Umbilical cord (tissue), 2 donors: ENCODE results near the gene EEFSEC. TPM values are rescaled to one million over a fixed set of nuclear protein-coding genes. Genes with fewer than 3 reads are reported as not detected.

ENCODE experiments used
- DNase-seq: peaks from one replicate; pipeline ENCODE4 v3.0.0-alpha.2; 2015; ENCODE audit warnings: low spot score
- total RNA-seq: library from RNA; depleted of rRNA; stranded (reverse); fragments of >200 nt; gene quantifications from one replicate; pipeline ENCODE4 v1.2.3, GENCODE V29; 2014; ENCODE audit warnings: low replicate concordance; ENCODE audit not compliant: insufficient read depth

The EEFSEC gene
- total RNA-seq, 1 donor from 2014 or later, result 9.6 TPM

- DNase-seq, result no peak
These were observed 194.0 kb downstream of the EEFSEC start for GRCh38 chr3:128347282-128347681.

- DNase-seq, result no peak
These were observed 194.8 kb downstream of the EEFSEC start for GRCh38 chr3:128348075-128348474.

GRCh38 chr3:128348805-128349531 lies 195.7 kb downstream of the EEFSEC start:
- peak; percentile 32 for DNase-seq

- DNase-seq, result no peak
These were observed 196.8 kb downstream of the EEFSEC start for GRCh38 chr3:128349963-128350599.

- no peak for DNase-seq
These were observed 198.3 kb downstream of the EEFSEC start for GRCh38 chr3:128351546-128351945.

- DNase-seq, result no peak
These were observed 199.0 kb downstream of the EEFSEC start for GRCh38 chr3:128352326-128352725.

- DNase-seq, result no peak
These were observed 200.2 kb downstream of the EEFSEC start for GRCh38 chr3:128353361-128353965.

- DNase-seq, result peak; percentile 23
These were observed 200.9 kb downstream of the EEFSEC start for GRCh38 chr3:128353991-128354687.

GRCh38 chr3:128354788-128355542 lies 201.7 kb downstream of the EEFSEC start:
- no peak for DNase-seq

- DNase-seq, result no peak
These were observed 202.2 kb downstream of the EEFSEC start for GRCh38 chr3:128355543-128355919.

- DNase-seq, result no peak
These were observed 203.5 kb downstream of the EEFSEC start for GRCh38 chr3:128356822-128357221.

- no peak for DNase-seq
These were observed 204.3 kb downstream of the EEFSEC start for GRCh38 chr3:128357538-128357937.

GRCh38 chr3:128358156-128358895 lies 205.0 kb downstream of the EEFSEC start:
- DNase-seq, result no peak

- DNase-seq, result no peak
These were observed 205.9 kb downstream of the EEFSEC start for GRCh38 chr3:128359060-128359664.

GRCh38 chr3:128359846-128360642 lies 206.8 kb downstream of the EEFSEC start:
- DNase-seq, result no peak

GRCh38 chr3:128360705-128361271 lies 207.5 kb downstream of the EEFSEC start:
- DNase-seq, result no peak

- DNase-seq, result no peak
These were observed 209.0 kb downstream of the EEFSEC start for GRCh38 chr3:128362026-128362965.

GRCh38 chr3:128364291-128364690 lies 211.0 kb downstream of the EEFSEC start:
- no peak for DNase-seq
